ENCODE data around the gene TAF1. TPM values are rescaled to one million over a fixed set of nuclear protein-coding genes. Genes with fewer than 3 reads are reported as not detected.
"Not testable (repeated sequence)": the region's sequence is repeated elsewhere in the genome, so short reads cannot be mapped to it uniquely, and the experiment has no call there.

Gene TAF1
- total RNA-seq, 1 experiment from 2014 or later: 61.8 TPM

DNA sequence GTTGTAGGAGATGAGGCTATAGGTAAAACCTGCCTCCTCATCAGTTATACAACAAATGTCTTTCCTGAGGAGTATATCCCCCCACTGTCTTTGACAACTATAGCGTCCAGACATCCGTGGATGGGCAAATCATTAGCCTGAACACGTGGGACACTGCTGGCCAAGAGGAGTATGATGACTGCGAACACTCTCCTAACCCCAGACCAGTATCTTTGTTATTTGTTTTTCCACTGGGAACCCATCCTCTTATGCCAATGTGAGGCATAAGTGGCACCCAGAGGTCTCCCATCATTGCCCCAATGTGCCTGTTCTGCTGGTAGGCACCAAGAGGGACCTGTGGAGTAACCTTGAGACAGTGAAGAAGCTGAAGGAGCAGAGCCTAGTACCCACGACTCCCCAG is 13.7 kb upstream of the TAF1 start:
- not testable (repeated sequence) for H3K4me2 ChIP-seq (ENCODE audit: low read depth, low read length, poor library complexity, severe bottlenecking); H3K9ac ChIP-seq (ENCODE audit: low read length)

DNA sequence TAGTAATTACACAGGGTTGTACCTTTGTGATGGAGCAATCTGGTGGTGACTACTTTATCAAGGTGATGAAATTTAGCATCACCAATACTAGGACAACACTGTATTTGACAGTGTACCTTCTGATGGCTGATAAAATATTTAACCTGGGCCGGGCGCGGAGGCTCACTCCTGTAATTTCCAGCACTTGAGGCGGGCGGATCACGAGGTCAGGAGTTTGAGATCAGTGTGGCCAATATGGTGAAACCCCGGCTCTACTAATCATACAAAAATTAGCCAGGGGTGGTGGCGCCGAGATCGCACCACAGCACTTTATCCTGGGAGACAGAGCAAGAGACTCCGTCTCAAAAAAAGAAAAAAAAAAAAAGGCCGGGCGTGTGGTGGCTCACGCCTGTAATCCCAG is 1.9 kb upstream of the TAF1 start:
- no peak overlapping the region for H3K4me2 ChIP-seq (ENCODE audit: low read depth, low read length, poor library complexity, severe bottlenecking)
- no peak overlapping the region for H3K27ac ChIP-seq (ENCODE audit: low read length)
- 0 out of 2 replicates have a peak, but pooled peaks cover 7% of the 10 kb centered on the region for H3K36me3 ChIP-seq (ENCODE audit: insufficient read depth, low read length)
- H3K9me2 ChIP-seq (replicated peaks; ENCODE audit: insufficient read depth, low read length): no peaks in the 10 kb centered on the region
- no peak for DNase-seq
- peaks cover 30% of the 10 kb centered on the region for H3K79me2 ChIP-seq (ENCODE audit: low read length)
- no peak overlapping the region for H2AFZ ChIP-seq (ENCODE audit: low read length)
- no peaks in the 10 kb centered on the region for H4K20me1 ChIP-seq (ENCODE audit: insufficient read depth, low read depth, low read length)
- no peak overlapping the region for H3K9ac ChIP-seq (ENCODE audit: low read length)
- H3K9me3 ChIP-seq (ENCODE audit: low read length): no peaks in the 10 kb centered on the region
- no peaks in the 10 kb centered on the region for H3K27me3 ChIP-seq (ENCODE audit: low read length)
- no peak overlapping the region for H3K4me3 ChIP-seq (ENCODE audit: low read length)
- H3K4me1 ChIP-seq (ENCODE audit: low read length): peaks cover 13% of the 10 kb centered on the region

More for the DNA sequence above, 13.7 kb upstream of the TAF1 start:
- not testable (repeated sequence) for H3K36me3 ChIP-seq (ENCODE audit: insufficient read depth, low read length); H3K9me2 ChIP-seq (replicated peaks; ENCODE audit: insufficient read depth, low read length); H3K79me2 ChIP-seq (ENCODE audit: low read length); H3K9me3 ChIP-seq (ENCODE audit: low read length); H2AFZ ChIP-seq (ENCODE audit: low read length); H3K27me3 ChIP-seq (ENCODE audit: low read length); DNase-seq; H3K4me1 ChIP-seq (ENCODE audit: low read length); H3K27ac ChIP-seq (ENCODE audit: low read length); H4K20me1 ChIP-seq (ENCODE audit: insufficient read depth, low read depth, low read length); H3K4me3 ChIP-seq (ENCODE audit: low read length)

DNA sequence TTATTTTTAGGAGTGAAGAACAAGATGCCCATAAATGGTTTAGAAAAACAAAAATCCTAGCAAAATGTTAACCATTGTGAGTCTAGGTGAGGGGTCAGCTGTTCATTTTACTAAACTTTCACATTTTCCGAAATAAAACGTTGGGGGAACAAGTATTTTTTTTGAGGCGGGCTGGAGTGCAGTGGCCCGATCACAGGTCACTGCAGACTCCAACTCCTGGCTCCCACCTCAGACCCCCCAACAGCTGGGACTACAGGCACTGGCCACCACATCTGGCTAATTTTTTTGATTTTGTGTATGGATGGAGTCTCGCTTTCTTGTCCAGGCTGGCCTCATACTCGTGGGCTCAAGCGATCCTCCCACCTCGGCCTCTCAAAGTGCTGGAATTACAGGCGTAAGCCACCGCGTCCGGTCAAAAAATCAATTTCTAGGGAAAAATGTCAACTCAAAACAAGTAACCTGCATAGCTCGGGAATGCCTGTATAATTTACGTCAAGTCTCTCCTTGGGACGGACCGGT is 742 bp upstream of the TAF1 start:
- Histone ChIP-seq H3K79me2 (ENCODE audit: low read length) (peaks cover 39% of the 10 kb centered on the region), H3K36me3 (ENCODE audit: insufficient read depth, low read length) (0 out of 2 replicates have a peak, but pooled peaks cover 7% of the 10 kb centered on the region), H3K9me2 (replicated peaks; ENCODE audit: insufficient read depth, low read length) (no peaks in the 10 kb centered on the region), H3K27ac (ENCODE audit: low read length) (peak overlapping the region; percentile 70), H3K27me3 (ENCODE audit: low read length) (no peaks in the 10 kb centered on the region), H3K4me1 (ENCODE audit: low read length) (peaks cover 13% of the 10 kb centered on the region), H4K20me1 (ENCODE audit: insufficient read depth, low read depth, low read length) (no peaks in the 10 kb centered on the region), H3K4me3 (ENCODE audit: low read length) (peak overlapping the region; percentile 67), H3K9ac (ENCODE audit: low read length) (peak overlapping the region; percentile 81), H2AFZ (ENCODE audit: low read length) (no peak overlapping the region), H3K9me3 (ENCODE audit: low read length) (no peaks in the 10 kb centered on the region), H3K4me2 (ENCODE audit: low read depth, low read length, poor library complexity, severe bottlenecking) (peak overlapping the region; percentile 84)
- peak; percentile 44 for DNase-seq

DNA sequence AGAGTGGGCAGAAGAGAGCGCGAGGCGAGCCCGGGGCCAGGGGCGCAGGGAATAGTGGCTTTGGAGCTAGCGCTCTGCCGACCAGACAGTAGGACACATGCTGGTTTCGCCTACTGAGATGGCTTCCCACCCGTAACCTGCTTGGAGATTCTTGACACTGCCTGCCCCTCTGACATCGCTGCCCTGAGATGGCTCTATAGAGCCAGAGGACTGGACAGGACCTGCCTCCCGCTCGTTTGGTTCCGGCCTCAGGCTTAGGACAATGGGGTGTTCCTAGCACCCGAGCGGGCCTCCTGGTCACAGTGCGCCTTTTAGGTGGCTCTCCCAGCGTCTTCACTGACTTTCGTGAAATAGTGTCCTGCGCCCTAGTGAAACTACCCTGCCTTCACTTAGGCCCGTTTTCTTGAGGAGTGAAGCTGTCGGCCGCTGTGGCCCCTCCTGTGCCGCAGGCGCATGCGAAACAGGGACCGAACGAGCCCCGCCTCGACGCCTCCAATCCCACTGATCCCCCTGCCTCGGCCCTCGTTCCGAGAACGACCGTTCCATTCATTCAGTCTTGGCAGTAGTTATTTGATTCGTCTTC is 608 bp downstream of the TAF1 start:
- H3K4me1 ChIP-seq (ENCODE audit: low read length): peaks cover 13% of the 10 kb centered on the region
- H2AFZ ChIP-seq (ENCODE audit: low read length): no peak overlapping the region
- H3K9me3 ChIP-seq (ENCODE audit: low read length): no peaks in the 10 kb centered on the region
- peak overlapping the region; percentile 72 for H3K4me2 ChIP-seq (ENCODE audit: low read depth, low read length, poor library complexity, severe bottlenecking)
- H3K9me2 ChIP-seq (replicated peaks; ENCODE audit: insufficient read depth, low read length): no peaks in the 10 kb centered on the region
- H3K27me3 ChIP-seq (ENCODE audit: low read length): no peaks in the 10 kb centered on the region
- no peaks in the 10 kb centered on the region for H4K20me1 ChIP-seq (ENCODE audit: insufficient read depth, low read depth, low read length)
- peak overlapping the region; percentile 98 for H3K9ac ChIP-seq (ENCODE audit: low read length)
- H3K27ac ChIP-seq (ENCODE audit: low read length): peak overlapping the region; percentile 82
- H3K79me2 ChIP-seq (ENCODE audit: low read length): peaks cover 52% of the 10 kb centered on the region
- H3K36me3 ChIP-seq (ENCODE audit: insufficient read depth, low read length): peaks cover 14% of the 10 kb centered on the region
- DNase-seq: peak; percentile 62
- H3K4me3 ChIP-seq (ENCODE audit: low read length): peak overlapping the region; percentile 67

DNA sequence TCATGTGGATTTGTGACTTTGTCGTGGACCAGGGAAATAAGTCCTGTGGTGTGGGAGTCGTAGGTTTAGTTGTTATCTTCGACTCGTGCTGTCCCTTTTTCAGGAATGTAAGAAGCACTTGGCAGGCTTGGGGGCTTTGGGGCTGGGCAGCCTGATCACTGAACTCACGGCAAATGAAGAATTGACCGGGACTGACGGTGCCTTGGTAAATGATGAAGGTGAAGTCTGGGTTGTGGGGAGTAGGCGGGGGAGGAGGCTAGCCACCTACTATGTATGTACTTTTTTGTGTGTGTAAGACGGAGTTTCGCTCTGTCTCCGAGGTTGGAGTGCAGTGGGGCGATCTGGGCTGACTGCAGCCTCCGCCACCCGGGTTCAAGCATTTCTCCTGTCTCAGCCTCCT is 1.2 kb downstream of the TAF1 start:
- no peak for DNase-seq
- Histone ChIP-seq H4K20me1 (ENCODE audit: insufficient read depth, low read depth, low read length) (no peaks in the 10 kb centered on the region), H3K4me3 (ENCODE audit: low read length) (peak overlapping the region; percentile 67), H3K27me3 (ENCODE audit: low read length) (no peaks in the 10 kb centered on the region), H3K4me2 (ENCODE audit: low read depth, low read length, poor library complexity, severe bottlenecking) (peak overlapping the region; percentile 72), H3K36me3 (ENCODE audit: insufficient read depth, low read length) (peaks cover 14% of the 10 kb centered on the region), H3K9ac (ENCODE audit: low read length) (peak overlapping the region; percentile 98), H3K79me2 (ENCODE audit: low read length) (peaks cover 55% of the 10 kb centered on the region), H3K27ac (ENCODE audit: low read length) (peak overlapping the region; percentile 82; the same call in 1 of the 2 replicates), H3K4me1 (ENCODE audit: low read length) (peaks cover 13% of the 10 kb centered on the region), H3K9me3 (ENCODE audit: low read length) (no peaks in the 10 kb centered on the region), H3K9me2 (replicated peaks; ENCODE audit: insufficient read depth, low read length) (no peaks in the 10 kb centered on the region), H2AFZ (ENCODE audit: low read length) (no peak overlapping the region)

DNA sequence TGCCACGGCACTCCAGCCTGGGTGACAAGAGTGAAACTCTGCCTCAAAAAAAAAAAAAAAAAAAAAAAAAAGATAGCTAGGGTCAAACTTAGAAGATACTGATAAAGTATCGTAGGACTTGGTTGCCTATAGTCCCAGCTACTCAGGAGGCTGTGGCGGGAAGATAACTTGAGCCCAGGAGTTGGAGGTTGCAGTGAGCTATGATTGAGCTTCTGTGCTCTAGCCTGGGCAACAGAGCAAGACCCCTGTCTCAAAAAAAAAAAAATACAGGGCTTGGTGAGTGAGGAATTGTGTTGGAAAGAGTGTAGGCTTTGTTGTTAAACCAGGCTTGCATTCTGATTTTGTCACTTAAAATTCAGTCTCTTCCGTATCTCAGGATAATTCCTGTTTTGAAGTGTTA is 6.2 kb downstream of the TAF1 start:
- peaks cover 7% of the 10 kb centered on the region for H3K4me1 ChIP-seq (ENCODE audit: low read length)
- DNase-seq: no peak
- H3K9me2 ChIP-seq (replicated peaks; ENCODE audit: insufficient read depth, low read length): no peaks in the 10 kb centered on the region
- no peak overlapping the region for H3K4me3 ChIP-seq (ENCODE audit: low read length)
- H3K9me3 ChIP-seq (ENCODE audit: low read length): no peaks in the 10 kb centered on the region
- H3K9ac ChIP-seq (ENCODE audit: low read length): no peak overlapping the region
- H3K79me2 ChIP-seq (ENCODE audit: low read length): peaks cover 46% of the 10 kb centered on the region
- H4K20me1 ChIP-seq (ENCODE audit: insufficient read depth, low read depth, low read length): no peaks in the 10 kb centered on the region; the same call in 1 of the 2 replicates
- H3K27me3 ChIP-seq (ENCODE audit: low read length): no peaks in the 10 kb centered on the region
- no peak overlapping the region for H2AFZ ChIP-seq (ENCODE audit: low read length)
- no peak overlapping the region for H3K27ac ChIP-seq (ENCODE audit: low read length)
- H3K36me3 ChIP-seq (ENCODE audit: insufficient read depth, low read length): peaks cover 30% of the 10 kb centered on the region
- no peak overlapping the region for H3K4me2 ChIP-seq (ENCODE audit: low read depth, low read length, poor library complexity, severe bottlenecking)

DNA sequence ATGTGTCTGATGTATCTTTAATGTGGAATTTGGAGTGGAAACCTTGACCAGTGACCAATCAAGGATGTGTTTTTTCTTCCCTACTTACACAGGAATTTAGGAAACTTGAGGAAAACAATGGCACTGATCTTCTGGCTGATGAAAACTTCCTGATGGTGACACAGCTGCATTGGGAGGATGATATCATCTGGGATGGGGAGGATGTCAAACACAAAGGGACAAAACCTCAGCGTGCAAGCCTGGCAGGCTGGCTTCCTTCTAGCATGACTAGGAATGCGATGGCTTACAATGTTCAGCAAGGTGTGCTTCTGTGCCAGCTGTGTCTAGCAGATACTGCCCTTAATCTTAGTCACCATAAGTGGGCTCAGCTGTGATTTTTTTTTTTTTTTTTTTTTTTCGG is 12.6 kb downstream of the TAF1 start:
- no peaks in the 10 kb centered on the region for H3K4me1 ChIP-seq (ENCODE audit: low read length)
- no peak overlapping the region for H3K27ac ChIP-seq (ENCODE audit: low read length)
- H3K27me3 ChIP-seq (ENCODE audit: low read length): no peaks in the 10 kb centered on the region
- no peak overlapping the region for H3K4me2 ChIP-seq (ENCODE audit: low read depth, low read length, poor library complexity, severe bottlenecking)
- H3K9me2 ChIP-seq (replicated peaks; ENCODE audit: insufficient read depth, low read length): no peaks in the 10 kb centered on the region
- H3K4me3 ChIP-seq (ENCODE audit: low read length): no peak overlapping the region
- no peak overlapping the region for H3K9ac ChIP-seq (ENCODE audit: low read length)
- H4K20me1 ChIP-seq (ENCODE audit: insufficient read depth, low read depth, low read length): no peaks in the 10 kb centered on the region; the same call in 1 of the 2 replicates
- no peak for DNase-seq
- no peaks in the 10 kb centered on the region for H3K9me3 ChIP-seq (ENCODE audit: low read length)
- H2AFZ ChIP-seq (ENCODE audit: low read length): no peak overlapping the region
- peaks cover 33% of the 10 kb centered on the region for H3K36me3 ChIP-seq (ENCODE audit: insufficient read depth, low read length)
- no peaks in the 10 kb centered on the region; the same call in 1 of the 2 replicates for H3K79me2 ChIP-seq (ENCODE audit: low read length)

DNA sequence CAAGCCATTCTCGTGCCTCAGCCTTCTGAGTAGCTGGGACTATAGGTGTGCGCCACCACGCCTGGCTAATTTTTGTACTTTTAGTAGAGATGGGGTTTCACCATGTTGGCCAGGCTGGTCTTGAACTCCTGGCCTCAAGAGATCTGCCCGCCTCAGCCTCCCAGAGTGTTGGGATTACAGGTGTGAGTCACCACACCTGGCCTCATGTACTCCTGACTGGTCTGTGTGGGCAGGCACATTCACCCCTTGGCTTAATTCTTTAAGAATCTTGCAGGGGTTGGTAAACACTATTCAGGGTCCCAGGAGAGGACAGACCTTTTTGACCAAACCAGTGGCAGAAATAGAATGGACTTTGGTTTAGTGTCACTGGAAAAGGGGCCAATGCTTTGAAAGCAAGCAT is 25.6 kb downstream of the TAF1 start:
- DNase-seq; H3K27me3 ChIP-seq (ENCODE audit: low read length); H3K27ac ChIP-seq (ENCODE audit: low read length); H3K4me2 ChIP-seq (ENCODE audit: low read depth, low read length, poor library complexity, severe bottlenecking); H3K4me3 ChIP-seq (ENCODE audit: low read length); H3K9ac ChIP-seq (ENCODE audit: low read length); H3K9me3 ChIP-seq (ENCODE audit: low read length); H2AFZ ChIP-seq (ENCODE audit: low read length); H3K9me2 ChIP-seq (replicated peaks; ENCODE audit: insufficient read depth, low read length); H3K79me2 ChIP-seq (ENCODE audit: low read length); H3K4me1 ChIP-seq (ENCODE audit: low read length); H4K20me1 ChIP-seq (ENCODE audit: insufficient read depth, low read depth, low read length): not testable (repeated sequence)
- peaks cover 22% of the 10 kb centered on the region; the same call in 1 of the 2 replicates for H3K36me3 ChIP-seq (ENCODE audit: insufficient read depth, low read length)

Data from Karpas-422 (cell line).